GM21360 (cell line): ENCODE data around the gene SPTSSA.

ENCODE experiments used
- ATAC-seq: cut with Tn5 transposase; IDR thresholded peaks from one replicate; pipeline ENCODE4 v1.9.1; 2021; ENCODE audit warnings: mild to moderate bottlenecking, moderate library complexity; ENCODE audit not compliant: unreplicated experiment

Gene SPTSSA

DNA sequence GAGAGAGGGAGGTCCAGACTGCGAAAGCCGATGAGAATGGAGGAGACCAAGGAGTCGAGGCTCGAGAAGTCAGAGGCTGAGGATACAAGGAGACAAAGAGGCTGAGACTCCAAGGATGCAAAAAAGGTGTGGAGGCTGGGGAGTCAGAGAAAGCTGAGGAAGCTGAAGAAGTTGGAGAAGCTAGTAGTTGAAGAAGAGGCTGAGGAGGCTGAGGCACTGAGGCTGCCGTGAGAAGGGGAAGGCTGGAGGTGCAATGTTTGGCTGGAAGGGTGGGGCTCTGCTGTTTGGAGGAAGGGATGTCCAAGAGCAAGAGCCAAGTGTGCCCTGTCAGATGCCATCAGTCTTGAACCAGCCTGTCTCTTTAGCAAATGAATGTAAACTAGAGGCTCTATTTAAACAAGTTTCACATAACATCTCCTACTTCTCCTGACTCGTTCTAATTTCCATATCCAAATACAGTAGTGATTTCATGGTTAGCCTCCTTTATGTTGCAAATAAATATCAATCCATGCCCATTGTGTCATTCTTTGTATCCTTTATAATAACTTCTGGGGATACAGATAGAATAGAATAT is 10.8 kb upstream of the SPTSSA start:
- no peak for ATAC-seq

DNA sequence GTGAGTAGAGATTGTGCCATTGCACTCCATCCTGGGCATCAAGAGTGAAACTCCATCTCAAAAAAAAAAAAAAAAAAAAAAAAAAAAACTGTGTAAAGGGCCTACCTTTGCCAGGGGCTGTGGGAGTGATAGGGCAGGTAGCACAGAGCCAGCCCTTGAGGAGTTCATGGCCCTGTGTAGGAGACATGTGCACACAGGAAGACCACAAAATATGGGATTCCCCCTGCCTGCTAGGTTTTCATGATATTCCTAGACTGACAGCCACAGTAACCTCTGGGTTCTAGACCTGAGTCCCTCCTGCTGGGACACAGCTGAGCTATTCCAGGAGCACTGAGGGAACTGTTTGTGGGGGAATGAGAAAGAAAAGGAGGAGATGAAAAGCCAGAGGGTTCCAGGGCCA is 8.3 kb upstream of the SPTSSA start:
- ATAC-seq, result no peak

DNA sequence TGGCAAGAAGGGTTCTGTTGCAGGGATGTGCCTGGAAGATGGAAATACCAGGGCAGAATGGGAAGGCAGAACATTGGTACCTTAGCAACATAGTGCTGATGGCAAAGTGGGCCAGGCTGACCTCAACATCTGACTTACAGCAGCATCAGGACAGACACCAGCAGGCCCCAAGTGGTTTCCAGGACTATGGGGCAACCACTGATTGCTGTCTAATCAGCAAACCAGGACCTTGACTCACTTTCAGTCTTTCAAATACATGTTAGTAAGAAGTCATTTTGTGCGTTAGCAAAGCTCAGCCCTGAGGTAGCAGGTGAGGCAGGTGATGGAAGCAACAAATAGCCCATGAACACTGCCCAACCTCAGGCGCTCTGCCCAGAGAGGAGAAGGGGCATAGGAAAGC is 4.7 kb upstream of the SPTSSA start:
- no peak for ATAC-seq

DNA sequence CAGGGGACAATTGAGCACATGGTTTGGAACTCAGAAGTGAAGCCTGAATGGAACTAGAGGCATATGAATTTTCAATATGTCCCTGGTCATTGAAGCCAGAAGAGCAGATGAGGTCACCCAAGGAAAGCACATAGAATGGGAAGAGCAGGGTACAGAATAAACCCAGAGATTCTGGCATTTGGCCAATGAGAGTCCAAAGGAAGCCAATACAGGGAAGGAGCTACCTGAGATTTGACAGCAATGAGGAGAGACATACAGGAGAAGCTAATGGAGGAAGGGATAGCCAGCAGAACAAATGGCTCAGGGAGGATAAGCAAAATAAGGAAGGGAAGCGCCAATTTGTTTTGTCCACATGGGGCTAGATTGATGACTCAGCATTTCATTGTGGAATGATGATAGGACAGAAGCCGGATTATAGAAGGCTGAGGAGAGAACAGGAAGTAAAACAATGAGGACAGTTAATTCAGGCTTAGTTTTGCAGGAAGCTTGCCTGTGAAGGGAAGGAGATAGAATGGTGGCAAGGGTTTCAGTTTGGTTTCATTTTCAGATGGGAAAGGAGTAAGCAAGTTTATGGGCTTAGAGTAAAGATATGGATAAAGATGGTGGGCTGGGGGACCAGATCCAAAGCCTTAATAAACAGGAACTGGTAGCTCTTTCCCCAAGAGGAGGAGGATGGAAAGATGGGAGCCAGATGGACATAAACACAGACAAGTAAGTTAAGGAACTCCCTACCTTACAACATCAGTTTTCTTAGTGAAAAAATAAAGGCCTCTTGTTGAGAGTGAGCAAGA is 3.2 kb upstream of the SPTSSA start:
- ATAC-seq, result no peak

DNA sequence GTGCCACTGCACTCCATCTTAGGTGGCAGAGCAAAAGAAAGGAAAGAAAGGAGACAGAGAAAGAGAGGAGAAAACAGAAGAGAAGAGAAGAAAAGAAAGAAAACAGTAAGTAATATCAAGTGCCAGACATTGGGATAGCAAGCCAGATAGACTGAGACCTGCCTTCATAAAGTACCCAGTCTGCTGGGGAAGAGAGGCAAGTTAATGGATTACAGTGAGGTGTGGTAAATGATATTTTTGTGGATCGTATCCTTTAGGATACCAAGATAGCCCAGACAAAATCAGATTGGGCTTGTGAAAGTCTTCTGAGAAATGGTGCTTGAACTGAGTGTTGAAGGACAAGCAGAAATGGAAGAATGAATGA is 1.5 kb upstream of the SPTSSA start:
- ATAC-seq, result no peak

DNA sequence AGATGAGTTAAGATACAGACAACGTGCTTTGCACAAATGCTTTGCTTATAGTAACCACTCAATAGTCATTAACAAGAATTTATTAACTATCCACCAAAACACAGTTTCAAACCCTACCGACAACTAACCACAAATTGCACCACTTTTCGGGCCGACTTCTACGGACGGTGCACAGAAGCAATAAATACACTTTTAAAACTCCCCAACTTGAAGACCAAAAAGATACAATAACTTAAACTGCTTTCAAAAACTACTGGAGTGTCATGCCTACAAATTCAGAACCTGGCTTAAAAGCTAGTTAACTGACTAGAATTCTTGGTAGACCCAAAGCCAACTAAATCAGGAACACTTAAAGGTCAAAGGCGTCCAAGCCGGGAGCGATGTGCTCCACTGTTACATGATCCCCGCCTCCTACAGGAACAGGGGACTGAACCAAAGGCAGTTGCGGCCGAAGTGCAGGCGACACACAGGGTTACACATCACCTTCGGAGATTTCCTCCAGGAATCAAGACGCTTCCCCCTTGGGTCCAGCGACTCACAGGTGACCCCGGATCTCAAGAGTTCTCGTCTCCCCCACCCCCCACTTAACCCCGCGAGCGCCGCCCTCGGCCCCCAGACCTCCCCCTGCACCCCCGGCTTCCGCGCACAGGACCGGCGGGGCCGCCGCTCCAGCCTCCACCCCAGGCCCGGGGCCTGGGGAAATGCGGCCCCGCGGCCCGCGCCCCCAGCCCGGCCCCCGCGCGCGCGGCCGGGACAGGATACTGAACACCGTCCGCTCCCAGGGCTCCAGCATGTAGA is 507 bp downstream of the SPTSSA start:
- peak; percentile 14 for ATAC-seq

DNA sequence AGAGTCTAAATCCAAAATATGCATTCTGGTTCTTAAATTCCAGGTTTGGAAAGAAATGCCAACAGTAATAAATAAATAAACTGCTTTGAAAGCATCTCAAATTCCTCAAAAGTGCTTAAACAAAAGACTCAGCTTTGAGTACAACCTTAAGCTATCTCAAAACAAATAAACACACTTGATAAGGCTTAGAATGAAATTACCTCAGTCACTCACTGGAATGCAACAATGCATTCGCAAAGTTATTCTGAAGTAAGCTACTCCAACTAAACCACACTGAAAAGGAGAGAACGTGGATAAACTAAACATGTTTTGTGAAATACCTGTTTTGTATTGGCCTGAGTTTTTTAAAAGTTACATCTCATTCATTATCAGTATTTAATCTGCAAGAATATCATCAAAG is 1.2 kb downstream of the SPTSSA start:
- ATAC-seq, result no peak

DNA sequence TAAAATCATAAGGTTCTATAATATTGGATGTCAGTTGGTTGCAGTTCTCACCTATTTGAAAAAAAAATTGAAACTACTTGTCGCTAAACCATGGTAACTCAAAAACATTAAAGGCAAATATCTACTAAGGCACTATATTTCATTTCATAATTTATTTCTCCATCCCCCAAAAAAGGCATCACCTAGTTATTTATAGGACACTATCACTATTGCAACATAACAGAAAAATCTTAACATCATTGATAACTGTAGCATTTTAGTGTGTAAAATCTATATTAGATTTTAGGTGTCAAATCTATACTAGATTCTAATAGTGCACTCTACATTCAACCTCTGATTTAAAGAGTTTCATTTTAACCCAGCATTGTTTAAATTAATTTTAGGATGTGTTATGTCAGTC is 1.7 kb downstream of the SPTSSA start:
- ATAC-seq, result no peak

DNA sequence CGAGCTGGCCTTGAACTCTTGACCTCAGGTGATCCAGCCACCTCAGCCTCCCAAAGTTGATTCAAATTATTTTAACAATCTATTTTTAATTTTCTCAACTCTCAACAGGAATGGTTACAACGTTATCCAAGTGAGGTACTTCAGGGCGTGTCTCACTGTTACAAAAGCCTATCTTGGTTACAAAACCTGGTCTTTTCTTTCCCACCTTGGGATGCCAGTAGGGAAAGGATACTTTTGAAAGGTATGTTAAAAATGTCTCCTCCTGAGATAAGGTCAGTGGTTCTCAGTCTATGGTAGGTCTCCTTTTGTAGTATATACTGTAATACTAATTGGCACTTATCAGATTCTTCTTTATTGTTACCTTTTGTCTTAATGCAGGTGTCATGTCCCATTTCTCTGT is 4.9 kb downstream of the SPTSSA start:
- ATAC-seq, result no peak

DNA sequence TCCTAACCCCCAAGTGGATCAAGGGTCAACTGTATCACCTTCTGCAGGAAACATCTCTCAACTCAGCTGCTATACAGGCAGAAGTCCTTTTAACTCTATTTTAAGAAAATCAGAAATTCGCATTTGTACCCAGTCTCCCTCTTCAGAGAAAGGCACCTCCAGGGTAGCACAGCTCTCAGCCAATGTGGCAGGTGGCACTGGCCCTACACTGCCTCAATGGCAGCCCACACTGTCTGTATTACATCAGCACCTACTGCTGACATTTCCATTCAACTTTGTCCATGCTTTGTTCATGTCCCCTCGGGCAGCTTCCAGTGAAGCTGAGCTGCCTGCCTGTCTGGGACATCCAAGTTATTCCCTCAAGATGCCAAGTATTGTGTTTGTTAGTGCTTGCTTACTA is 8.8 kb downstream of the SPTSSA start:
- no peak for ATAC-seq

DNA sequence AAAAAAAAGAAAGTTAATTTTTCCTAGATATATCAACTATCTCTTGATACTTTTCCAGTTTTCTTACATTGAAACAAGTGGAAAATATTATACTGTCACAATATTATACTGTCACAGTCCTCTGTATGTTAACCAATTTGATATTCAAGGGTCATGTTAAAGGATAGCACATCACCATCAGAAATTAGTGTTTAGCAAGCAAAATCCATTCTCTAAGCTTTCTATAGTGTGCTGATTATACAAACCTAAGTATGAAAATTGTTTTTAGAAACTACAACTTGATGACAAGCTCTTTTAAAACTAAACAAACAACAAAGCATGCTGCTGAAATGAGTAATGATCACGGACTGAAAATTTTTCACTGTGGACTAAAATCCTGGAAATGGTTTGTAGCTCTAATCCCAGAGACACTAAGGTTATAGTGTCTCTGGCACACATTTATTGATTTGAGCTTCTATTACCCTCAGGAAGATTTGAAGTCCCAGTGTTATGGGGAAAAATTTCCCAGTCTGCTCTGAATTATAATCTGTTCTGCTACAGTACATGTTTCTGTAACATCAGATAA is 9.7 kb downstream of the SPTSSA start:
- ATAC-seq, result no peak

DNA sequence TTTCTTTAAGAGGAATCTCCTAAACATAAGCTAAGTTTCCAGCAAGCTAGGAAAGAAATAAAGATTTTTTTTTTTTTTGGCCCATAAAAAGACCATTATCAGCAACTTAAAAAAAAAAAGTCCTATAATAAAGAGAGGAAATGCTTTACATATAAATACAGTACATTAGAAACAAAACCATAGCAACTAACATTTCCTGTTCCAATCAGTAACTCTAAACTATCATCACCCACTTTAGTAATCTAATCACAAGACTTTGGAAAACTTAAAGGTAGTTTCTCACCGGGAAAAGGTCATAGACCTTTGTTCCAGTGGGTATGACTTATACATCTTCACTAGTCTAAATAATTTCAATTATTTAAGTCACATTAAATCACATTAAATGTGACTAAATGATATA is 11.1 kb downstream of the SPTSSA start:
- ATAC-seq, result no peak

DNA sequence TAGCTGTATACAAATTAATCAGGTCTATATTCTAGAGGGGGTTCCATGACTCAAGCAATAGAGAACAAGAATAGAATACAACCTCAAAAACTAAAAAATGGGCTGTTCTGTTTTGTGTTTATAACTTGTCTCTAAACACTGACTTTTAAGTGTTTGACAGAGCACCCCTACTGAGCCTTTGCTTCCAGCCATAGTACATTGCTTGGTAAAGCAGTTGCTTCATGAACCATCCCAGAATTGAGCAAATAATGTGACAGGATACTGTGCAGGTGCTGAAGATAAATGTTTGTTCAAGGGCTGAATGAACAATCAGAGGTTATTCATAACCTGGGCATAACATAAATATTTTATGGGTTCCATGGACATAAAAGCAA is 11.5 kb downstream of the SPTSSA start:
- no peak for ATAC-seq

DNA sequence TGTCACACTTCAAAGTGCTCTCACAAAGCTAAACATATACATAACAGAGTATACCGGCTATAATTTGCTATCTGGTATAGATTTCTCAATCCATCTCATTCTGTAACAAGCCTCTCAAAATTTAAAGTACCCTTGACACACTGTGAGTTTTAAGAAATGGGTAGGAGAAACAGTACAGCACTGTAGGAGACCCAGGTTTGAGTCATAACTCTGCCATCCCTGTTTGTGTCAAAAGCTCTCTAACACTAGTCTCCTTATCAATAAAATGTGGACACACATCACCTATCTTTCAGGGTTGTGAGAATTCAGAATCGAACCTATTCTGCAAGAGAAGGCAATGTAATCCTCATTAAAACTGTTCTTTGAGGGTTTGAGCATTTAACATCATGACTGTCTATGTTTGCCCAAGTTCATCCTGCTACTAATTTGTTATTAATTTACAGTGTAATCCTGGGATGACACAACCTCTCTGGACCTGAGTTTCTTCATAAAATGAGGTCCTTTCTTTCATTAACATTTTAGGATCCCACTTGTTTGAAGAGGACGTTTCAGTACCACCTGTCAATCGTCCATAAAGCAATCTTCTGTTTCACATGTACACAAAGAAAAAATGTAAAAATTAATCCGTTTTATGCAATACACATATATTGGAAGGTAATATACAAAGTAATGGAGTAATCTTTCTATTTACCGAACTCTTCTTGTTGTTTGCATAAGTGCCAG is 12.1 kb downstream of the SPTSSA start:
- ATAC-seq, result no peak

DNA sequence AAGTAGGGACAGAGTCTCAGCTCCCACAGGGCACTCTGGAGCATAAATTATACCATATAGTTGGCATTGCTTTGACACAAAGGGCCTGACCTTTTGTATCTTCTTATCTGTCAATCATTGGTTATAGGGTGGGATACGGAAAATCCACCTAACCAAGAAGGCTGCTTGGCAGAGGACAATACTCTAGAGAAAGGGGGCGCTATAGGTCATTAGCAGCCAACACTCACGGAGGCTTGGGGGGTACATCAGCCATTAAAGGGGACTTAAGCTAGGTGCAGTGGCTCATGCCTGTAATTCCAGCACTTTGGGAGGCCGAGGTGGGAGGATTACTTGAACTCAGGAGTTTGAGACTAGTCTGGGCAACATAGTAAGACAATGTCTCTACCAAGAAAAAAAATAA is 22.9 kb downstream of the SPTSSA start:
- no peak for ATAC-seq

DNA sequence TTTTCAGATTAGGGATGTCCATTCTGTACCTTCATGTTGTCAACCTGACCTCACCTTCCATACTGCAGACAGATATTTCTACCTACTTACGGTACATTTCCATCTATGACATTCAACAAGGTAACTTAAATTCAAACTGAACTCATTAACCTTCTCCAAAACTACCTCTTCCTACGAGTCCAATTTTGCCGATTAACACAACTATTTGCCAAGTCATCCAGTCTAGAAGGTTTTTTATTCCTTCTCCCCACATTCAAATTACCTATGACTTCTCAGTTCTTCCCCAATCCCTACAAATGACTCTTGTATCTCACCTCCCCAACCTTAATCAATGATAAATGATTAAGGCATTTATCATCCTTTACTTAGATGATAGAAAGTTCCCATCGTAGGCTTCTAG is 23.6 kb downstream of the SPTSSA start:
- no peak for ATAC-seq

DNA sequence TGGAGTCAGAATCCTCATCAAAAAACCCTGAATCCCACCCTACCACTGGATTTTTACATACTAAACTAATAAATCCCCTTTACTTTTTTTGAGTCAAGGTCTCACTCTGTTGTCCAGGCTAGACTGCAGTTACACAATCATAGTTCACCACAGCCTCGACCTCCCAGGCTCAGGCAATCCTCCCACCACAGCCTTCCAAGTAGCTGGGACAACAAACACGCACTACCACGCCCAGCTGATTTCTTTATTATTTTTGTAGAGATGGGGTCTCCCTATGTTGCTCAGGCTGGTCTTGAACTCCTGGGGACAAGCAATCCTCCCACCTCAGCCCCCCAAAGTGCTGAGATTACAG is 24.3 kb downstream of the SPTSSA start:
- ATAC-seq, result no peak

DNA sequence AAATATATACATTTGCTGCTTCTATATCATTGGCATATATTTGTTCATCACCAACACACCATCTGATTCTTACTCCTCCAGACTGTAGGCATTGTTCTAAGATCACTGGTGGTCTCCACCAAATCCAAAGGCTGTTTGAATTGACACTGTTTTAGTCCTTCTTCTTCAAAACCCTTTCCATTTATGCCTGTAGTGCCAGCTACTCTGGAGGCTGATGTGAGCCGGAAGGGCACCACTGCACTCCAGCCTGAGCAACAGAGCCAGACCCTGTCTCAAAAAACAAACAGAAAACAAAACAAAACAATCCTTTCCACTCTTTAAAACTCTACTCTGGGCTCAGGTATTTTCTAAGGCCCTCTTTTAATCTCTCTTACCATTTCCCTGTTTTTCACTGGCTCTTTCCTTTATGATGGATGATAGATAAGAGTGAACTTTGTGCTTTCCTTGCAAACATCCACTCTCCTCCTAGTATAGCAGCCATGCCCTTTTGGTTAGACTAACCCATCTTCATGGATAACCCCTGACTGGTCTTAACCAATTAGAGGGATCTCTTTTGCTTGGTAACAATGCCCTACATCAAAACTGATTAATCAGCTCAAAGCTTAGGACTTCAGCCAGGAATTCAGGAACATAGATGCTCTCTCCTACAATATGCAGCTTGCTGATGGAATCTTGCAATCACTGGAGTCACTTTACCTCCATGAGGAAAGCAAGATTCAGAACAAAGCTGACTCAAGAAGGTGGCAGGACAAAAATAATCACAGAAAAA is 24.9 kb downstream of the SPTSSA start:
- no peak for ATAC-seq

DNA sequence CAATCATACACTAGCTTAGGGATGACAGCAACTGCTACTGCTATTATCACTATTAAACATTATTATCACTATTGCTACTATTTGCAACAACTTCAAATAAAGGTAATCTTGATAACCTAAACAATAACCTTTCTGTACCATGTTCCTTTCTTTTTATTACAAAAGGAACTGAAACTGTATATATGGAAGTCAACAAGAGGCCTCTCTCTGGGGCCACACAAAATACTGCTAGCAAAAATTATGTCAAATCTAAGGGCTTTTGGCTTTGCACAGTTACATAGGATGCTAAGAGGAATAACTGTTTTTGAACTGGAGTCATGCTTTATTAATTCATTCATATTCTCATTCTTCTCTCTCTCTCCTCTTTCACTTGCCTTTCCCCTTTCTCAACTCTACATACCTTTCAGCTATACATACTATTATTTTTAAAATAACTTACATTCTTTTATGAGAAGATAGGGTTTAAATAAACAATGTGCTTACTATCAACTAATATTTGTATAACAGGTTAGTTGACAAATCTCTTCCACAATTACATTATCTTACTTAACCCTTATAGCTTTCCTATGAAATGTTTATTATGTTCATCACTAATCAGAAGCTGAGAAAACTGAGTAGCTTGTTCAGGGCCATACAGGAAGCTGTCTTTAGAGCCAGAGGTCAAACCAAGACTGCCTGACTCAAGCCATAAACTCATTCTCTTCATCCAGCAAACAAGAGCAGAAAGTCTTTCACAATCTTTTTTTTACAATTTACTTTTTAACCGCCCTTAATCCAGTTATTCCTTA is 25.7 kb downstream of the SPTSSA start:
- no peak for ATAC-seq

DNA sequence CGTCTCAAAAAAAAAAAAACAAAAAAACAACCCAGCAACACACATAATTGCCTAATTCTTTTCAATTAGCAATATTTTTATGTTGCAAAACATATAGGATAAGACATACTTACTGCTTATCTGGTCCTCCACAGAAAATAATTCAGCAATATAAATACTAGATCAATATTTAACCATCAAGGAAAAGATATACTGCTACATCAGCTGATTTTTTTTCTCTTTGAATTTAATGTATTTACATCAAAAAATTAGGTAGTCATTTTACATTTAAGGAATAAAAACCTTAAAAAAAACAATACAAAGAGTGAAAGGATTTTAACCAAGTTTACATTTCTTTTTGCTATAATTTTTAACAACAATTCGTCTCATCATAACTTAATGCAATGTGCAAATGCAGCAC is 28.1 kb downstream of the SPTSSA start:
- ATAC-seq, result no peak
